ENCODE measurements around the gene CEP192.

Gene CEP192

GRCh38 chr18:13163167-13163927 lies 172.2 kb downstream of the CEP192 start:
- H3K27ac ChIP-seq, result no peak overlapping the region
- no peak for DNase-seq (ENCODE audit: low spot score)
- POLR2A ChIA-PET (ENCODE audit: low non-redundant PET), result no interaction called here
- TF ChIP-seq CTCF (conservative IDR thresholded peaks at IDR 0.05; ENCODE audit: low read depth), result no peak
- CTCF ChIA-PET, result interaction anchor here (0.6 kb wide), 1 partner anchor 50 kb away, joined by 4 read pairs; no protein-coding TSS in a partner anchor

GRCh38 chr18:13164406-13164805 lies 173.2 kb downstream of the CEP192 start:
- POLR2A ChIA-PET (ENCODE audit: low non-redundant PET), result no interaction called here
- H3K27ac ChIP-seq, result no peak overlapping the region
- no peak for DNase-seq (ENCODE audit: low spot score)
- CTCF ChIA-PET, result interaction anchor here (0.7 to 0.8 kb wide), 2 partner anchors 93 to 396 kb away, joined by 3 to 5 read pairs; no protein-coding TSS in a partner anchor
- TF ChIP-seq CTCF (conservative IDR thresholded peaks at IDR 0.05; ENCODE audit: low read depth), result no peak

- ChIA-PET CTCF (no interaction called here), POLR2A (ENCODE audit: low non-redundant PET) (no interaction called here)
- no peak for DNase-seq (ENCODE audit: low spot score)
- H3K27ac ChIP-seq, result no peak overlapping the region
- TF ChIP-seq CTCF (conservative IDR thresholded peaks at IDR 0.05; ENCODE audit: low read depth), result no peak
Measured at GRCh38 chr18:13165636-13166423, 174.7 kb downstream of the CEP192 start.

- CTCF ChIA-PET, result no interaction called here
- POLR2A ChIA-PET (ENCODE audit: low non-redundant PET), result no interaction called here
- H3K27ac ChIP-seq, result no peak overlapping the region
- TF ChIP-seq CTCF (conservative IDR thresholded peaks at IDR 0.05; ENCODE audit: low read depth), result no peak
- no peak for DNase-seq (ENCODE audit: low spot score)
Measured at GRCh38 chr18:13173578-13174145, 182.5 kb downstream of the CEP192 start.

Measured in RWPE1 (cell line).